CD14-positive monocyte (primary cell): ENCODE data around the gene FNIP2. TPM values are rescaled to one million over a fixed set of nuclear protein-coding genes. Genes with fewer than 3 reads are reported as not detected.
A peak's percentile ranks its signal among the peaks of the same experiment; 100 is the strongest.

Experiments used
- DNase-seq, 3 donors: peaks; one replicate each; pipeline ENCODE4 v3.0.0-alpha.2; 2011 to 2022
- H2AFZ ChIP-seq: 2 replicates; pipeline ENCODE4 v1.6.0; 2012; ENCODE audit warnings: mild to moderate bottlenecking, low read depth, low read length, inconsistent platforms; ENCODE audit not compliant: insufficient read depth, poor library complexity, severe bottlenecking
- H3K27ac ChIP-seq, 2 donors: 1 replicate in 1 of 2; 2 replicates in 1 of 2; pipeline ENCODE4 v1.5.1; 2012 to 2013; ENCODE audit warnings: low read length in 2 of 2, control low read depth in 1 of 2, inconsistent platforms in 1 of 2, low read depth in 1 of 2, mild to moderate bottlenecking in 1 of 2
- H3K27me3 ChIP-seq, 2 donors: one replicate each; pipeline versions ENCODE4 v1.6.0 to v1.6.1; 2011 to 2013; ENCODE audit warnings: low read length in 2 of 2; ENCODE audit not compliant: control insufficient read depth in 2 of 2, insufficient read depth in 2 of 2
- H3K36me3 ChIP-seq, 2 donors: replicated peaks in 1 of 2; 1 replicate in 1 of 2; 2 replicates in 1 of 2; pipeline versions ENCODE4 v1.5.1 to v1.6.1; 2012 to 2013; ENCODE audit warnings: low read length in 2 of 2, control low read depth in 1 of 2, inconsistent platforms in 1 of 2, mild to moderate bottlenecking in 1 of 2; ENCODE audit not compliant: insufficient read depth in 2 of 2, control insufficient read depth in 1 of 2
- H3K4me1 ChIP-seq, 2 donors: 1 replicate in 1 of 2; 2 replicates in 1 of 2; pipeline versions ENCODE4 v1.5.1 to v1.6.1; 2012 to 2013; ENCODE audit warnings: low read length in 2 of 2, control low read depth in 1 of 2, inconsistent platforms in 1 of 2, mild to moderate bottlenecking in 1 of 2, moderate library complexity in 1 of 2; ENCODE audit not compliant: insufficient read depth in 2 of 2, control insufficient read depth in 1 of 2
- H3K4me2 ChIP-seq: replicated peaks from 2 replicates; pipeline ENCODE3; 2012; ENCODE audit warnings: low read length, moderate library complexity, mild to moderate bottlenecking; ENCODE audit not compliant: poor library complexity, severe bottlenecking; ENCODE audit errors: extremely low read depth
- H3K4me3 ChIP-seq, 3 experiments: fragments of 200-600 bp in 1 of 3; sonication (generic) in 1 of 3; replicated peaks in 1 of 3; 1 replicate in 2 of 3; 2 replicates in 1 of 3; pipeline ENCODE4 v1.5.1; 2011 to 2013; ENCODE audit warnings: low read length in 3 of 3, mild to moderate bottlenecking in 3 of 3, control low read depth in 2 of 3, low read depth in 2 of 3, inconsistent platforms in 1 of 3, moderate library complexity in 1 of 3
- H3K79me2 ChIP-seq: 2 replicates; pipeline ENCODE4 v1.6.0; 2012; ENCODE audit warnings: mild to moderate bottlenecking, control low read depth, inconsistent platforms, low read length, moderate library complexity; ENCODE audit not compliant: insufficient read depth
- H3K9ac ChIP-seq: 2 replicates; pipeline ENCODE4 v1.6.0; 2017; ENCODE audit warnings: low read length, mild to moderate bottlenecking; ENCODE audit not compliant: insufficient read depth, poor library complexity, severe bottlenecking
- H3K9me3 ChIP-seq, 2 donors: replicated peaks in 1 of 2; 1 replicate in 1 of 2; 2 replicates in 1 of 2; pipeline versions ENCODE4 v1.5.1 to v1.6.1; 2012 to 2013; ENCODE audit warnings: low read length in 2 of 2, control low read depth in 1 of 2; ENCODE audit not compliant: control insufficient read depth in 1 of 2, insufficient read depth in 1 of 2
- H4K20me1 ChIP-seq: 2 replicates; pipeline ENCODE4 v1.6.0; 2012; ENCODE audit warnings: mild to moderate bottlenecking, low read length, control low read depth, moderate library complexity; ENCODE audit not compliant: insufficient read depth
- H3K27ac Mint-ChIP-seq, 7 donors: one replicate each; pipeline ENCODE4 v1.8.0; 2020; ENCODE audit warnings: mild to moderate bottlenecking in 7 of 7, mixed read lengths in 7 of 7, moderate library complexity in 6 of 7, inconsistent platforms in 2 of 7
- H3K27me3 Mint-ChIP-seq, 3 donors: one replicate each; pipeline ENCODE4 v1.8.0; 2021 to 2022; ENCODE audit warnings: low read depth in 3 of 3, mild to moderate bottlenecking in 3 of 3, mixed read lengths in 3 of 3, moderate library complexity in 3 of 3, inconsistent platforms in 1 of 3
- H3K36me3 Mint-ChIP-seq, 2 donors: one replicate each; pipeline ENCODE4 v1.8.0; 2020; ENCODE audit warnings: mixed read lengths in 2 of 2, inconsistent platforms in 1 of 2, mild to moderate bottlenecking in 1 of 2
- H3K4me1 Mint-ChIP-seq: one replicate; pipeline ENCODE4 v1.8.0; 2020; ENCODE audit warnings: mild to moderate bottlenecking, mixed read lengths
- H3K4me3 Mint-ChIP-seq, 2 donors: one replicate each; pipeline ENCODE4 v1.8.0; 2020; ENCODE audit warnings: mild to moderate bottlenecking in 2 of 2, mixed read lengths in 2 of 2, moderate library complexity in 1 of 2
- H3K9me3 Mint-ChIP-seq, 7 donors: one replicate each; pipeline ENCODE4 v1.8.0; 2020 to 2022; ENCODE audit warnings: mixed read lengths in 7 of 7, mild to moderate bottlenecking in 6 of 7, moderate library complexity in 6 of 7, inconsistent platforms in 2 of 7
- WGBS: methylation state at CpG from one replicate; pipeline ENCODE4 v1.1.5; 2013; ENCODE audit warnings: missing lambda C conversion rate; ENCODE audit not compliant: insufficient coverage; 5-methylcytosine and 5-hydroxymethylcytosine counted together
- intact Hi-C, 2 donors: fragments of 100-400 bp; cut with micrococcal nuclease; formaldehyde crosslinking; loops; one replicate each; pipeline versions ENCODE4 v1.15.0 to v1.15.1; 2023
- polyA plus RNA-seq, 3 donors: library from polyadenylated mRNA; depleted of rRNA in 1 of 3; unstranded in 2 of 3; stranded (reverse) in 1 of 3; fragments of 300-500 nt in 2 of 3; fragments of >200 nt in 1 of 3; fragmentation: Illumina TruSeq in 2 of 3; gene quantifications; 1 replicate in 2 of 3; 2 replicates in 1 of 3; pipeline ENCODE4 v1.2.3, GENCODE V29; 2012 to 2021
- TF ChIP-seq, protein P1 (sequence below): fragments of 200-600 bp; IDR thresholded peaks from one replicate; pipeline ENCODE4 v1.8.0; 2022; ENCODE audit warnings: antibody characterized with exemption, mild to moderate bottlenecking

The FNIP2 gene
- polyA plus RNA-seq, 3 donors, result 3.5 to 7.7 (median 5.7) TPM

- intact Hi-C loops, result no loop called here
- peak overlapping the region in 1 of 7 donors; percentile 57 for H3K27ac Mint-ChIP-seq
- Histone ChIP-seq H3K4me2 (no peak overlapping the region), H3K9me3 (no peaks in the 10 kb centered on the region), H3K4me3 (no peak overlapping the region), H4K20me1 (no peaks in the 10 kb centered on the region), H3K27me3 (no peaks in the 10 kb centered on the region), H3K79me2 (no peaks in the 10 kb centered on the region), H3K27ac (no peak overlapping the region), H2AFZ (no peak overlapping the region), H3K9ac (no peak overlapping the region), H3K4me1 (no peaks in the 10 kb centered on the region), H3K36me3 (peaks cover 48 to 92% of the 10 kb centered on the region in 2 donors)
- no peak for DNase-seq
- H3K4me1 Mint-ChIP-seq, result peaks cover 2% of the 10 kb centered on the region
- no peaks in the 10 kb centered on the region for H3K27me3 Mint-ChIP-seq
- H3K9me3 Mint-ChIP-seq, result no peaks in the 10 kb centered on the region
- no peak overlapping the region for H3K4me3 Mint-ChIP-seq
- TF ChIP-seq, protein P1, sequence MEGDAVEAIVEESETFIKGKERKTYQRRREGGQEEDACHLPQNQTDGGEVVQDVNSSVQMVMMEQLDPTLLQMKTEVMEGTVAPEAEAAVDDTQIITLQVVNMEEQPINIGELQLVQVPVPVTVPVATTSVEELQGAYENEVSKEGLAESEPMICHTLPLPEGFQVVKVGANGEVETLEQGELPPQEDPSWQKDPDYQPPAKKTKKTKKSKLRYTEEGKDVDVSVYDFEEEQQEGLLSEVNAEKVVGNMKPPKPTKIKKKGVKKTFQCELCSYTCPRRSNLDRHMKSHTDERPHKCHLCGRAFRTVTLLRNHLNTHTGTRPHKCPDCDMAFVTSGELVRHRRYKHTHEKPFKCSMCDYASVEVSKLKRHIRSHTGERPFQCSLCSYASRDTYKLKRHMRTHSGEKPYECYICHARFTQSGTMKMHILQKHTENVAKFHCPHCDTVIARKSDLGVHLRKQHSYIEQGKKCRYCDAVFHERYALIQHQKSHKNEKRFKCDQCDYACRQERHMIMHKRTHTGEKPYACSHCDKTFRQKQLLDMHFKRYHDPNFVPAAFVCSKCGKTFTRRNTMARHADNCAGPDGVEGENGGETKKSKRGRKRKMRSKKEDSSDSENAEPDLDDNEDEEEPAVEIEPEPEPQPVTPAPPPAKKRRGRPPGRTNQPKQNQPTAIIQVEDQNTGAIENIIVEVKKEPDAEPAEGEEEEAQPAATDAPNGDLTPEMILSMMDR, result no peak
- no CpG with 5 or more reads among the region's 7 CpGs for WGBS
- H3K36me3 Mint-ChIP-seq, result peaks cover 68 to 77% of the 10 kb centered on the region in 2 donors
These were observed 100.9 kb downstream of the FNIP2 start for GRCh38 chr4:158869761-158870160.

- TF ChIP-seq, protein P1, result no peak
- Mint-ChIP-seq H3K27me3 (no peaks in the 10 kb centered on the region), H3K36me3 (peaks cover 67 to 79% of the 10 kb centered on the region in 2 donors), H3K4me1 (peaks cover 2% of the 10 kb centered on the region), H3K27ac (peak overlapping the region in 4 of 7 donors; percentile 50 to 65 (median 52)), H3K9me3 (no peaks in the 10 kb centered on the region), H3K4me3 (no peak overlapping the region)
- Histone ChIP-seq H3K4me1 (no peaks in the 10 kb centered on the region), H2AFZ (no peak overlapping the region), H3K36me3 (peaks cover 48 to 89% of the 10 kb centered on the region in 2 donors), H3K27me3 (no peaks in the 10 kb centered on the region), H4K20me1 (no peaks in the 10 kb centered on the region), H3K27ac (no peak overlapping the region), H3K9me3 (no peaks in the 10 kb centered on the region), H3K79me2 (no peaks in the 10 kb centered on the region), H3K9ac (no peak overlapping the region), H3K4me2 (no peak overlapping the region), H3K4me3 (no peak overlapping the region)
- DNase-seq, result no peak
- intact Hi-C loops, result no loop called here
- 93% methylated on average over 4 of the region's 4 CpGs for WGBS
These were observed 101.4 kb downstream of the FNIP2 start for GRCh38 chr4:158870282-158870625.
